Measurements from ENCODE around the gene TMEM235. TPM values are rescaled to one million over a fixed set of nuclear protein-coding genes. Genes with fewer than 3 reads are reported as not detected.

The TMEM235 gene
- total RNA-seq, 1 experiment from 2014 or later, result not detected

- Mint-ChIP-seq H3K4me3 (ENCODE audit: unreplicated experiment) (no peak overlapping the region), H3K9me3 (ENCODE audit: unreplicated experiment) (no peaks in the 10 kb centered on the region), H3K27ac (ENCODE audit: low read depth, unreplicated experiment) (no peak overlapping the region), H3K27me3 (ENCODE audit: insufficient read depth, unreplicated experiment) (no peaks in the 10 kb centered on the region), H3K4me1 (ENCODE audit: insufficient read depth, unreplicated experiment) (no peaks in the 10 kb centered on the region), H3K36me3 (ENCODE audit: insufficient read depth, unreplicated experiment) (peaks cover 19% of the 10 kb centered on the region)
- TF ChIP-seq, protein P1, sequence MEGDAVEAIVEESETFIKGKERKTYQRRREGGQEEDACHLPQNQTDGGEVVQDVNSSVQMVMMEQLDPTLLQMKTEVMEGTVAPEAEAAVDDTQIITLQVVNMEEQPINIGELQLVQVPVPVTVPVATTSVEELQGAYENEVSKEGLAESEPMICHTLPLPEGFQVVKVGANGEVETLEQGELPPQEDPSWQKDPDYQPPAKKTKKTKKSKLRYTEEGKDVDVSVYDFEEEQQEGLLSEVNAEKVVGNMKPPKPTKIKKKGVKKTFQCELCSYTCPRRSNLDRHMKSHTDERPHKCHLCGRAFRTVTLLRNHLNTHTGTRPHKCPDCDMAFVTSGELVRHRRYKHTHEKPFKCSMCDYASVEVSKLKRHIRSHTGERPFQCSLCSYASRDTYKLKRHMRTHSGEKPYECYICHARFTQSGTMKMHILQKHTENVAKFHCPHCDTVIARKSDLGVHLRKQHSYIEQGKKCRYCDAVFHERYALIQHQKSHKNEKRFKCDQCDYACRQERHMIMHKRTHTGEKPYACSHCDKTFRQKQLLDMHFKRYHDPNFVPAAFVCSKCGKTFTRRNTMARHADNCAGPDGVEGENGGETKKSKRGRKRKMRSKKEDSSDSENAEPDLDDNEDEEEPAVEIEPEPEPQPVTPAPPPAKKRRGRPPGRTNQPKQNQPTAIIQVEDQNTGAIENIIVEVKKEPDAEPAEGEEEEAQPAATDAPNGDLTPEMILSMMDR (IDR thresholded peaks at IDR 0.05; ENCODE audit: unreplicated experiment), result no peak
- DNase-seq (ENCODE audit: unreplicated experiment), result no peak
- CTCF ChIA-PET, result no interaction called here
- intact Hi-C loops (cut with micrococcal nuclease), result no loop called here
- POLR2A ChIA-PET, result no interaction called here
- no TSS peak for BruUV-seq (replicated peaks)
These were observed 26.2 kb upstream of the TMEM235 start for GRCh38 chr17:78205124-78205775.

DNA sequence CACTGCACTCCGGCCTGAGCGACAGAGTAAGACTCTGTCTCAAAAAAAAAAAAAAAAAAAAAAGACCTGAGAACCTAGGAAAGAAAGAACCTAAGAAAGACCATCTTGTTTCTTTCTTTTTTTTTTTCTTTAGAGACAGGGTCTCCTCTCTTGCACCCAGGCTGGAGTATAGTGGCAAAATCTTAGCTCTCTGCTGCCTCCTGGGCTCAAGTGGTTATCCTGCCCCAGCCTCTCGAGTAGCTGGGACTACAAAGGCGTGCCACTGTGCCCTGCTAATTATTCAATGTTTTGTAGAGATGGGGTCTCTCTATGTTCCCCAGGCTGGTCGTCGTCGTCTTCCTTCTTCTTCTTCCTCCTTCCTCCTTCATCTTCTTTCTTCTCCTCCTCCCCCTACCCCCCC lies 25.1 kb upstream of the TMEM235 start:
- ChIA-PET POLR2A (no interaction called here), CTCF (interaction anchor here (0.9 to 1.2 kb wide), 3 partner anchors 19 to 91 kb away, joined by 3 to 4 read pairs (median 3); partner anchors contain the start of genes AFMID and TK1)
- no peaks in the 10 kb centered on the region for H3K4me1 Mint-ChIP-seq (ENCODE audit: insufficient read depth, unreplicated experiment)
- BruUV-seq (replicated peaks), result no TSS peak
- TF ChIP-seq, protein P1 (IDR thresholded peaks at IDR 0.05; ENCODE audit: unreplicated experiment), result no peak
- no peaks in the 10 kb centered on the region for H3K9me3 Mint-ChIP-seq (ENCODE audit: unreplicated experiment)
- peaks cover 19% of the 10 kb centered on the region for H3K36me3 Mint-ChIP-seq (ENCODE audit: insufficient read depth, unreplicated experiment)
- H3K4me3 Mint-ChIP-seq (ENCODE audit: unreplicated experiment), result no peak overlapping the region
- H3K27me3 Mint-ChIP-seq (ENCODE audit: insufficient read depth, unreplicated experiment), result no peaks in the 10 kb centered on the region
- no peak overlapping the region for H3K27ac Mint-ChIP-seq (ENCODE audit: low read depth, unreplicated experiment)
- intact Hi-C loops (cut with micrococcal nuclease), result no loop called here
- no peak for DNase-seq (ENCODE audit: unreplicated experiment)

DNA sequence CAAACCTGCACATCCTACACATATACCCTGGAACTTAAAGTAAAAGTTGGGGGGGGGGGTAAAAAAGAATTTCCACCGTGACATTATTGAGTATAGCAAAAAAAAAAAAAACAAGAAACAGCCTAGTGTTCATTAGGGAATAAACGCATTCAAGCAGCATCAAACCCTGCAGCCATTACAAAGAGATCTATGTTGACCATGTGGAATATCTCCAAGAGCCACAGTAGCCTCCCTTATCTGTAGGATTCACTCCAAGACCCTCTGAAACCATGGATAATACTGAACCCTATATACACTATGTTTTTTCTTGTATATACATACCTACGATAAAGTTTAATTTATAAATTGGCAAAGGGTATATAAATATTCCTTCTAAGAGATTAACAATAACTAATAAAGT lies 22.9 kb upstream of the TMEM235 start:
- TF ChIP-seq, protein P1 (IDR thresholded peaks at IDR 0.05; ENCODE audit: unreplicated experiment), result no peak
- ChIA-PET CTCF (interaction anchor here (0.7 kb wide), 1 partner anchor 42 kb away, joined by 3 read pairs; no protein-coding TSS in a partner anchor), POLR2A (no interaction called here)
- no peaks in the 10 kb centered on the region for H3K9me3 Mint-ChIP-seq (ENCODE audit: unreplicated experiment)
- H3K27ac Mint-ChIP-seq (ENCODE audit: low read depth, unreplicated experiment), result no peak overlapping the region
- no peak overlapping the region for H3K4me3 Mint-ChIP-seq (ENCODE audit: unreplicated experiment)
- no peaks in the 10 kb centered on the region for H3K27me3 Mint-ChIP-seq (ENCODE audit: insufficient read depth, unreplicated experiment)
- H3K4me1 Mint-ChIP-seq (ENCODE audit: insufficient read depth, unreplicated experiment), result no peaks in the 10 kb centered on the region
- intact Hi-C loops (cut with micrococcal nuclease), result no loop called here
- no TSS peak for BruUV-seq (replicated peaks)
- no peak for DNase-seq (ENCODE audit: unreplicated experiment)
- peaks cover 6% of the 10 kb centered on the region for H3K36me3 Mint-ChIP-seq (ENCODE audit: insufficient read depth, unreplicated experiment)

DNA sequence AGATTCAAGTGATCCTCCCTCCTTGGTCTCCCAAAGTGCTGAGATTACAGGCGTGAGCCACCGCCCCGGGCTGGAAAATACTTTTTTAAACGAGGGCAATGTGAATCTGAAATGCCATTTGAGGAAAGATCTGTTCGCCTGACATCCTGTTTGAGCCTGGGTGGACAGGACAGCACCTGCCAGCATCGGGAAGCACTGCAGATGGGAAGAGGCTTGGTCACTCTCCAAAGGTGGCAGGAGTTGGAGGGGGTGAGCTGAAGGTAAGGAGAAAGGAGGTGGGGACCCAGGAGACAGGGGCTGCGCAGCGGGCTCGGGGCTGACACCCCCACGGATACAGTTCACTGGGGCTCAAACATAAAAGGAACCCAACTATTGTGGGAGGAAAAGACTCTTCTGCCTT lies 21.3 kb upstream of the TMEM235 start:
- ChIA-PET CTCF (interaction anchor here (0.6 to 1.1 kb wide), 2 partner anchors 34 to 124 kb away, joined by 3 read pairs; no protein-coding TSS in a partner anchor), POLR2A (no interaction called here)
- H3K27ac Mint-ChIP-seq (ENCODE audit: low read depth, unreplicated experiment), result no peak overlapping the region
- intact Hi-C loops (cut with micrococcal nuclease), result no loop called here
- H3K4me1 Mint-ChIP-seq (ENCODE audit: insufficient read depth, unreplicated experiment), result no peaks in the 10 kb centered on the region
- no peaks in the 10 kb centered on the region for H3K36me3 Mint-ChIP-seq (ENCODE audit: insufficient read depth, unreplicated experiment)
- no peak for DNase-seq (ENCODE audit: unreplicated experiment)
- H3K27me3 Mint-ChIP-seq (ENCODE audit: insufficient read depth, unreplicated experiment), result no peaks in the 10 kb centered on the region
- no peaks in the 10 kb centered on the region for H3K9me3 Mint-ChIP-seq (ENCODE audit: unreplicated experiment)
- TF ChIP-seq, protein P1 (IDR thresholded peaks at IDR 0.05; ENCODE audit: unreplicated experiment), result no peak
- H3K4me3 Mint-ChIP-seq (ENCODE audit: unreplicated experiment), result no peak overlapping the region
- no TSS peak for BruUV-seq (replicated peaks)
